Endometrial microvascular endothelial cells (primary cell): ENCODE data around the gene MOSPD2. TPM values are rescaled to one million over a fixed set of nuclear protein-coding genes. Genes with fewer than 3 reads are reported as not detected.

Experiments used
- in situ Hi-C: cut with HindIII; loops from 2 replicates; pipeline ENCODE4 v1.10.0; 2017; ENCODE audit warnings: low sequenced_read_pairs, low pct_unique_long_range_greater_than_20kb; ENCODE audit errors: inconsistent ontology term
- total RNA-seq: library from RNA; depleted of rRNA; stranded (reverse); fragments of >200 nt; gene quantifications from one replicate; pipeline ENCODE4 v1.2.3, GENCODE V29; 2015; ENCODE audit errors: inconsistent ontology term

The MOSPD2 gene
- 9.3 TPM for total RNA-seq

GRCh38 chrX:14872851-14873675 lies at the start of gene MOSPD2, which contains the start of gene FANCB:
Gene MOSPD2 (plus strand): TSS chrX:14873421. CDS start chrX:14873529, 108 bp downstream.
Gene FANCB (minus strand): TSS chrX:14873069. CDS start chrX:14865510, 7,559 bp downstream.
- in situ Hi-C loops: no loop called here

DNA sequence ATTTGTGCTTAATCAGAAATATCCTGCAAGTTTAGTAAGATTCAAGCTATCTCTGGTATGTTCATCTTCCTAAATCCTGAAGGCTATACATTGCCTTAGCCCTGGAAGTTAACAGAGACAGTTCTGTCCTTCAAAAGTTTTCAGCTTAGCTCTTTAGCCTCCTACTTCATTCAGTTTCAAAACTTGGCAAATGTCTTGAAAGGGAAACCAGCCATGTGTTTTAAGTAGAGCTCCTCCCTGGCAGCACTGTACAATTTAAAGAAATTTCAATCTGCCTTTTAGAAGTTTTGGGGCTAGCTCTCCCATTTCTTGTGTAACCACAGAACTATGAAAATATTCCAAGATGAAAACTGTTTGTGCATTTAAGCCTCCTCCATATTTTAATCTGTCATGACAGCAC lies 47.4 kb upstream of the MOSPD2 start:
- in situ Hi-C loops: no loop called here

DNA sequence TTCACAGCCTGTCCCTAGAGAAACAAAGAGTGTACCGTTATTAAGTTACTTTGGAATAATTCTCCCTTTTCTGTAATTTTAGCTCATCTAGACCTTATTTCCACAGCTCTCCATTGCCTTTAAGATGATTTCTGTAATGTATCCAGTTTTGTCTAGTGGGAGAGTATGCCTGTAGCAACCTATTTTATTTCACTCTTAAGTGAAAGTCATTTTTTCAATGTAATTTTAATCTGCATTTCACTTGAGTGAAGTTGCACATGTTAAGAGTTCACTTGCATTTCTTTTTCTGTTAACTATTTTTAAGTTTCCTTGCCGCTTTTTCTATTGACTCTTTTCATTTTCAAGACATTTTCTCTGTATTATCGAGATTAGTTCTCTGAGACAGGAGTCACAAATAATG lies 46.9 kb upstream of the MOSPD2 start:
- in situ Hi-C loops: no loop called here

DNA sequence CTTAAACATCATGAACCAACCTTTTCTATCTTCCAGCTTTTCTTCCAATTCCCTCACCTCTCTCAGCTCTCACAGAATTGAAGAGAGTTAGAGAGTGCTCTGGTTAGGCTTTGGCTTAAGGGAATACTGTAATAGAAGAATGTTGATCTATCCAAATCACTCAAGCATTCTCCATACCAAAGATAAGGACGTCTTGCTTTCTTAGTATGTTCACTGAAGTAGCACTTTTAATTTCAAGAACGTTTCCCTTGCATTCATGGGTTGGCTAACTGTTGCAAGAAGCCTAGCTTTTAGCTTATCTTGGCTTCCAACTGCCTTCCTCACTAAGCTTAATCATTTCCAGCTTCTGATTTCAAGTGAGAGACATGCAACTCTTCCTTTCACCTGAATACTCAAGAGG lies 43.6 kb upstream of the MOSPD2 start:
- in situ Hi-C loops: no loop called here

DNA sequence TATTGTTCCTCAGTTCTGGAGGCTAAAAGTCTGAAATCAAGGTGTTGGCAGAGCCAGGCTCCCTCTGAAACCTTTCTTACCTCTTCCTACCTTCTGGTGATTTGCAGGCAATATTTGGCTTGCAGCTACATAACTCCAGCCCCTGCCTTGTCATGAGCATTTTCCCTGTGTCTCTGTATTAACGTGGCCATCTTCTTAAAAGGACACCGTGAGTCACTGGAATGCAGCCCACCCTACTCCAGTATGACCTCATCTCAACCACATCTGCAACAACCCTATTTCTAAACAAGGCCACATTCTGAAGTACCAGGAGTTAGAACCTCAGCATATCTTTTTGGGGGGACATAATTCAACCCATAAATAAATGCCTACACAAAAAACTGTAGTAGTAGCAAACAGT lies 41.1 kb upstream of the MOSPD2 start:
- in situ Hi-C loops: no loop called here

DNA sequence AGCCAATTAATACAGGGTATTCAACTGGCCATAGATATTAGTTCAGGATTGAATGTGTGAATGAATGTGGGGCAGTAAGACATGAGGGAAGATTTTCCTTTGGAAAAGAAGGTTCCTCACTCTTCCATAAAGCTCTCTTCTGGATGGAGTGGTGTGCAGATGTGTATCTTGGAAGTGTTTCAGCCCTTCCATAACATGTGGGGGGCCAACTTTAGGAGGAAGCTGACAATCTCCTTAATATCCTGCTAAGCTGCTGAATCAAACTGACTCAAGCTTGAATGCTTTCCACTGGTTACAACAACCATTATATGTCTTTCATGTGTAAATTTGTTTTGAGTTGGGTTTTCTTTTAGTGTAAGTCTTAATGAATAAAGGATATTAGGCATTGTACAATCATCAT lies 40.6 kb upstream of the MOSPD2 start:
- in situ Hi-C loops: no loop called here

DNA sequence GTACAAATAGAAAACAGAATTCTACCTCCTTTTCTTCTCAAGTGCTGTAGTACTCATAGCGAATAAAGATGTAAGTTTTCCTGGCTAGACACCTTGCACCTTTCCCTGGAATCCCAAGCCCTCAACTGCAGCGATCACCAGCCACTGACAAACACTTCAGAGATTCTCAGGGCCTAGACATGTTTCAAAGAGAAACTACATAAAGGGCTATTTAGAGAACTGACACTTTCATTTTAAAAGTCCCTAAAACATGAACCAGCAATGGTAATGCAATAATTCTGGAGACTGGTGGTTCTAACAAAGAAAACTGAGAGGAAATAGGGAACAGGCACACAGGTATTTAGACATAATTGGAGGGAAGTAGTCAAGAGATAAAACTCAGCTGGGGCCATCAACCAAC lies 36.1 kb upstream of the MOSPD2 start:
- in situ Hi-C loops: no loop called here

- in situ Hi-C loops: no loop called here
These were observed 29.6 kb upstream of the MOSPD2 start for GRCh38 chrX:14843666-14844065.

DNA sequence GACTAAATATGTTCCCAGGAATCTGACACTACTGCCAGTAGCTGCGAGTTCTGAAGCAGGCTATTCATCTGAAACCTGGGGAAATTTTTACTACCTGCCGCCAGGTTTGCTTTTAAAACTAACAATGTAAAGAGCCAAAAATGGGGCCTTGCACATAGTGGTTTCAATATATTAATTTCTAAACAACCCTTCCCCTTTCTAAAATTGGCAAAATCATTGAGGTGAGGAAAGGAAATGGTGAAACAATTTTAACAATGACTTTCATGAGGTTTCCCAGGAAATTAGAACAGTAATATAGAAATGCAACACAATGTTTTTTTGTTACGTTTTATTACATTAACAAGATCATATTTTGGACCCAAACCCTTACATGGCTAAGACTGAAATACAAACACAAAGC lies 21.7 kb upstream of the MOSPD2 start:
- in situ Hi-C loops: no loop called here

DNA sequence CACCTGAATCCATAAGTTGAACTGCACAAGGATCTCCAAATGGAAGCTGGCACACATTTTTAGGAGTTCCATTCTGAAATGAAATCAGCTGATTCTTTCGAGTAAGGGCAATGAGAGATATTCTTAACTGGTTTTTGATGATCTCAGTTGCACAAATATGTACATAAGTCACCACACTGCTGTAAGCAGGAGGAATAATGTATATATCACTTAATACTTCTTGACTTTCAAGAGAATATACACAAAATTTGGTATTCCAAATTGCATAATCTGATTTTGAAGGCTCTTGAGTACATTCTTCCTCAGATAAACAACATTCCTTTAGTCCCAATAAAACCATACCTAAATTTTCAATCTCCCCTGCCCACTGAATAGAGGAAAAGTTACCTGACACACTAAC lies 8.6 kb upstream of the MOSPD2 start:
- in situ Hi-C loops: no loop called here

DNA sequence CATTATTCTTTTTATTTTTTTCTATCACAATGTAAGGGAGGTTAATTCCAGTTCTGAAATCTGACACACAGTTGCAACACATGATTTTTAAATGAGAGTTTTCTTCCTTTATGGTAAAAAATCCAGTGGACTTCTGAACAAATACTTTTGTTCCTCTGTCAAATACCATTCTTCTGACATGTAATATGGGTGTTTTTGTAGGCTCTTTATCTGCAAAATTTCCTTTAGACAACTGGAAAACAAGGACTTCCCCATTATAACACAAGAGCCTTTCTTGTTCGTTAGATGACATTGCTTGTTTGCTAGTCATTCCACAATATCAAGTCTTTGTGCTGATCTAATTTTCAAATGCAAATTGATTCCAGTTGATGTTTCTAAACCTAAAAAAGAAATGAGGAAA lies 8.0 kb upstream of the MOSPD2 start:
- in situ Hi-C loops: no loop called here

GRCh38 chrX:14871767-14872166 lies 1.5 kb upstream of the MOSPD2 start:
- in situ Hi-C loops: no loop called here

- in situ Hi-C loops: no loop called here
These were observed 866 bp upstream of the MOSPD2 start for GRCh38 chrX:14872355-14872754.

- in situ Hi-C loops: no loop called here
These were observed 442 bp downstream of the MOSPD2 start for GRCh38 chrX:14873676-14874049.

DNA sequence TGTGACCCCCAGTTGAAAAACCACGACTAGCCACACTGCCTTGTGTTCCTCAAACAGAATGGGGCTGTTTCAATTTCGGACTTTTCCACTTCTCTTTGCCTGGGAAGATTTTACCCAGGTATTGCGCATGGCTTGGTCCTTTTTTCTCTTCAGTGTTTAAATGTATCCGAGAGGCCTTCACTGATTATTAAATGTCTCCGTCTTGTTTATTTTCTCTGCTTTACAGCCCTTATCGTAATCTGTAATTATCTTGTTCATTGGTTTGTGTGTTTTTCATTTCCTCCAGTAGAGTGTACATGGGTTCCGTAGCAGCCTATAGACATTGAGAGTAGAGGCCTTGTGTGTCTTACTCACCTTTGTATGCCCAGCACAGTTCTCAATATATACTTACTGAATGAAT lies 2.4 kb downstream of the MOSPD2 start:
- in situ Hi-C loops: no loop called here

DNA sequence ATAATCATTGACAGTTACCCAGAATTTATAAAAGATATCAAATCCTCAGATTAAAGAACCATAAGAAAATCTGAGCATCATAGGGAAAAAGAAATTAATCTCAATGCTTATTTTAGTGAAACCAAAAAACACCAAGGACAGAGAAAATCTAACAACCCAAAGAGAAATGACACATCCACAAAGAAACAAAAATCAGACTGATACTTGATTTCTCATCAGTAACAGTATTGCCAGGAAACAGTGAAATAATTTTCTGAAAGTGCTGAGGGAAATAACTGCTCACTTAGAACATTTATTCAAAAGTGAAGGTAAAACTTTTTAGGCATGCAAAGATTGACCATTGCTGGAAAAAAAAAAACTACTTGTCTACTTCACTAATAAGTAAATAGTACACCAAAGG lies 10.6 kb downstream of the MOSPD2 start:
- in situ Hi-C loops: no loop called here

DNA sequence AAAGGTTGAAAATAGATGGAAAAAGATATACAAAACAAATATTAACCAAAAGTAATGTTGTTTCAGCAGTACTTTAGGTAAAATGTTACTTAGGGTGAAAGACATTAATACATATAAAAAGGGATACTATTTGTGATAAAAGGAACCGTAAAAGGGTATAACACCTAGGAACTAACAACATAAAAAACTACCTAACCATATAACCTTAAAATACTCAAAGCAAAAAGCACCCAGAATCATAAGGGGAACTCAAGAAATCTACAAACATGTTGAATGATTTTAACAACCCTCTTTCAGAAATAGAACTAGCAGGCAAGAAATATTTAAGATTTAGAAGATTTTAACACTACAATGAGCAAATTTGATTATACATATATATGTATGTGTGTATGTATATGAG lies 11.5 kb downstream of the MOSPD2 start:
- in situ Hi-C loops: no loop called here

GRCh38 chrX:14886252-14886651 lies 13.0 kb downstream of the MOSPD2 start:
- in situ Hi-C loops: no loop called here

DNA sequence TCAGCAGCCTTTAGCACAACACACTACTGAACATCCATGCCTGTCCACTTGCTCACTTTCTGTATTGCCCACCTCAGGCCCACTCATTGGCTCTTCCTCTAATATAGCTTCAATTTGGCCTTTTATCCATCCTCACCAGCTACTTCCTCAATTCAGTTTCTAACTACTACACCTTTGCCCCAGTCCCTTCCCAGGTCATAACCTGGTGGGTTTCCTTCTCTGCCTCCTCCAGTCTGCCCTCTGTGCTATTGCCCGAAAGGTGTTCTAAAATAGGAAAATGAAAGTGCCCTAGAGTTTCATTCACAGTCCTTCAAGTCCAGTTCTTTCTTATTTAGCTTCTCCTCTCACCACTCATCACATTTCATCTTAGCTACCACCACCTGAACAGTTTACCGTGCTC lies 23.1 kb downstream of the MOSPD2 start:
- in situ Hi-C loops: no loop called here

DNA sequence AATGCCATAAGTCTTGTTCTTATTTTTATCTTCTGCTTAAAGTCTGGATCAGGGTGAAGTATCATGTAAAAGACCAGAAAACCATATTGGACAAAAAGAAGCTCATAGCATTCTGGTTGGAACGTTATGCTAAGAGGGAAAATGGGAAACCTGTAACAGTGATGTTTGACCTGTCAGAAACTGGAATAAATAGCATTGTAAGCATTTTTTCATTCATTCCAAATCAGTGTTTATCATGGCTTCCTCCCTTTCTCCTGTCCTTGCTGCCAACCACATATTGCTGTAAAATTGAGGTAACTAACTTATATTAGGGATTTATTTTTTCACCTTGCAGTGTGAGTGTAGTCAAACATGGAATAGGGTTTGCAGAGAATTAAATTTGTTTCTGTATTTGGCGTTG lies 23.8 kb downstream of the MOSPD2 start:
- in situ Hi-C loops: no loop called here

DNA sequence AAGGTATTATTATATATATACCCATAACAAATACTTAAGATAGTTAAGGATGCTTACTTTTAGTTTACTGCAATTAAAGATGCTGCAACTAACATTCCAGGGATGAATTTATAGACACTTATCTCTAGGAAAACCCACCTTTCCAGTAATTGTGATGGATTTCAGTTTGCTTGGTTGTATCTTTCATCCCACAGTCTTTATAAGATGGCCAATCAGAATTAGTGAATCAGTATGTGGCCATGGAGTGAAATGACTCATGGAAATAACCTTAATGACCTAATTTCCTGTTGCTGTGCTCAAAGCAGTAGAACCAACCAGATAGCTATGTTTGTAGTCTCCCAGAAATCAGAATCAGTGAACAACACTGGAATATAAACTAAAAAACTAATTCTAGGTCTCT lies 26.4 kb downstream of the MOSPD2 start:
- in situ Hi-C loops: no loop called here
